T-helper 2 cell treated with Interferon-gamma antibody and Interleukin-4, amounts not matched to agents 100 ng/mL and 5 ng/mL, for 36 hours (primary cell): Measurements from ENCODE around the gene KLRK1. TPM values are rescaled to one million over a fixed set of nuclear protein-coding genes. Genes with fewer than 3 reads are reported as not detected.
"Not testable (repeated sequence)": the region's sequence is repeated elsewhere in the genome, so short reads cannot be mapped to it uniquely, and the experiment has no call there.

Experiments
- intact Hi-C: fragments of 100-400 bp; cut with micrococcal nuclease; formaldehyde crosslinking; loops from one replicate; pipeline ENCODE4 v1.15.1; 2023
- total RNA-seq: library from RNA; stranded (reverse); gene quantifications from 2 replicates; pipeline ENCODE4 v1.2.3, GENCODE V29; 2022

KLRK1 gene
- total RNA-seq, 1 donor from 2014 or later: 0.43 TPM

DNA sequence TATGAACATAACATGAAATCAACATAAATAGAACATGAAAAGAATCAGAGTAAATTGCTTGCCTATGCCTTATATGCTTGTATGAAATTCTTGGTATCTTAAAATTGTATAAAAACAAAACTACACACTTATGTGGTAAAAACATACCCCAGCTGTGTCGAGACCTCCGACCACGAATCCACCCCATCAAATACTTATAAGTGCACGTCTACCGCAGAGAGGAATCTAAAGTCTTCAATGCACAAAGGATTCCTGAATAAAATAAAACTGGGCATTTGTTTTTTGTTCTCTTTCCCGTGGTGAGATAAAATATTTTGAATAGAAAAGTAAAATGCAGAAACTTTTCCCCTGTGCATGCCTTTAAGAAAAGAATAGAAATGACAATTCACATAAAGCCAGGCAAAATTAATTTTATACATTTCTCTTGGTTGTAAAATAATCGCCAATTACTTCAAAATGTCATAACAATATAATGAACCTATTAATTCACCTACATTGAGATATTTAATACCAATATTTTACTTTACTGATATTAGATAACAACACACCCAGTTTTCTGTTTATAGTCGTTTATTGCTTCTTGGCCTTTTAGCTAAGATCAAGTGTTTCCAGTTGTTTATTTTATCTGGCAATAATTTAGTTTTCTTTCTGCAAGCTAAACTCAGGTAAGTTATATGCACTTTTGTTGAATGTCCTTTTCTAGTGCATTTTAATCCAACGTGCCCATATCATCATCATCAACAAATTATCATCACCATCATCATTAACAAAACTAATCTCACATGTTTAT is 1.0 kb downstream of the KLRK1 start:
- intact Hi-C loops: no loop called here

DNA sequence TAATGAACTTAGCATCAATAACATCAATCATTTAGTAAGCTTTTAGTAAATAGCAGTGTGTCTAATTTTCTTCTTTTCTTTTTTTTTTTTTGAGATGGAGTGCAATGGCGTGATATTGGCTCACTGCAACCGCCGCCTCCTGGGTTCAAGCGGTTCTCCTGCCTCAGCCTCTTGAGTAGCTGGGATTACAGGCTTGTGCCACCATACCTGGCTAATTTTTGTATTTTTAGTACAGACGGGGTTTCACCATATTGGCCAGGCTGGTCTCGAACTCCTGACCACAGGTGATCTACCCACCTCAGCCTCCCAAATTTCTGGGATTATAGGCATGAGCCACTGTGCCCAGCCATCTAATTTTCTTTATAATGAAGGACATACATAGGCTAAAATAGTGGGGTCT is 2.3 kb downstream of the KLRK1 start:
- intact Hi-C loops: not testable (repeated sequence)

DNA sequence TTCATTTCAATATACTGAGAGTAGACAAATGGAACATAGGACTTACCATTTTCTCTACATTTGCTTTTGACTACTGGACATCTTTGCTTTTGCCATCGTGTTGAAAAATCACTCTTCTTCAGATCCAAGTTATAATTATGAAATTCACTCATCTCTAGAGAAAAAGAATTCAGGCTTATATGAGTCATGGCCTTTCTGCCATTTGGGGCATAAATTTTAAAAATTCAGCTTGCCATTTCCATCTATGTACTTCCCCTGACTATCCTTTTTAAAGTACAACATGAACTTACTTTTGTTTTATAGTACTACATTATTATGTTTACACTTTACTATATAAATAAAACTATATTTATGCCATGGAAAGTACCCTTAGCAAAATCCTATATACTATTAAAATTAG is 3.0 kb downstream of the KLRK1 start:
- intact Hi-C loops: no loop called here

DNA sequence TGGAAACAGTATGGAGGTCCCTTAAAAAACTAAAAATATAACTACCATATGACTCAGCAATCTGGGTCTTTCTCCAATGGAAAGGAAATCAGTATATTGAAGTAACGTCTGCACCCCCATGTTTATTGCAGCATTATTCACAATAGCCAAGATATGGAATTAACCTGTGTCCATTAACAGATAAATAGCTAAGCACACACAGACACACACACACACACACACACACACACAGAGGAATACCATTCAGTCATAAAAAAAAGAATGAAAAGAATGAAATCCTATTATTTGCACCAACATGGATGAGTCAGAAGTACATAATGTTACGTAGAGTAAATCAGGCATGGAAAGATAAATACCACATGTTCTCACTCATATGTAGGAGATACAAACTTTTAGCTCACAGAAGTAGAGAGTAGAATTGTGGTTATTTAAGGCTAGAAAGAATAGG is 4.7 kb downstream of the KLRK1 start:
- intact Hi-C loops: no loop called here

DNA sequence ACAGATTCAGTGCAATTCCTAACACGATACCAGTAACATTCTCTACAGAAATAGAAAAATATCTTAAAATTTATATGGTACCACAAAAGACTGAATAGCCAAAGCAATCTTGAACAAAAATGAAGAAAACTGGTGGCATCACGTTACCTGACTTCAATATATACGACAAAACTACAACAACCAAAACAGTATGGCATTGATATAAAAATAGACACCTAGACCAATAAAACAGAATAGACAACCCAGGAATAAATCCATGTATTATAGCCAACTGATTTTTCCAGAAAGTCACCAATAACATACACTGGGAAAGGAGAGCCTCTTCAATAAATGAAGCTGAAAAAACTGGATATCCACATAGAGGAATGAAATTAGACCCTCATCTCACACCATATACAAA is 5.7 kb downstream of the KLRK1 start:
- intact Hi-C loops: no loop called here

DNA sequence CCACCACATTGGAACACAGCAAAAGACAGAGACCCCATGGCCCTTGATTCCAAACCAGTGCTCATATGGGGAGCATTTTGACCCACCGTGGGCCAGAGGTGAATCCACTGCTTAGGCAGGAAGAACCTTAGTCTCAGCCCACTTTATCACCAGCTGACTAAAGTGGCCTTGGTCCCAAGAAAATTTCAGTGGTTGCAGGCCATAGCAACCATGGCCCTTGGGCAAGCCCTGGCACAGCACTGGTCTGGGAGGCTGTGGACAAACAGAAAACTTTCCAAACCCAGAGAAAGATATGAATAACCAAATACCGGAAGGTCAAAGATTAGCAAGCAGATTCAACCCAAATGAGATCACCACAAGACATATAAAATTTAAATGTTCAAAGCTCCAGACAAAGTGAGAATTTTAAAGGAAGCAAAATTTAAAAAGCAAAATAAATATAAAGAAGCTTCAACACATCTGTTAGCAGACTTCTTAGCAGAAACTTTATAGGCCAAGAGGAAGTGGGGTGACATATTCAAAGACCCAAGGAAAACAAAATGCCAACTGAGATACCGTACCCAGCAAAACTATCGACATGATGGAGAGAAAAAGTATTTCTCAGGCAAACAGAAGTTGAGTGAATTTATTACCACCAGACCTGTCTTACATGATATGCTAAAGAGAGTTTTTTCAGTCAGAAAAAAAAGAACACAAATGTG is 7.8 kb downstream of the KLRK1 start:
- intact Hi-C loops: no loop called here

DNA sequence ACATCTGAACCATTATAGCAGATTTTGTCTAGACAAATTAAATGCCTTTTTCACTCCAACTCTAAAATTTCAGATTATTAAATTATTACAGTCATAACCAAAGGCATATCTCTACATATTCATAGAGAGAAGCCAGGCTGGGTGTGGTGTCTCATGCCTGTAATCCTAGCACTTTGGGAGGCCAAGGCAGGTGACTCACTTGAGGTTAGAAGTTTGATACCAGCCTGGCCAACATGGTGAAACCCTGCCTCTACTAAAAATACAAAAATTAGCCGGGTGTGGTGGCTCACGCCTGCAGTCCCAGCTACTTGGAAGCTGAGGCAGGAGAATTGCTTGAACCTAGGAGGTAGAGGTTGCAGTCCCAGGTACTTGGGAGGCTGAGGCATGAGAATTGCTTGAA is 11.1 kb downstream of the KLRK1 start:
- intact Hi-C loops: not testable (repeated sequence)

DNA sequence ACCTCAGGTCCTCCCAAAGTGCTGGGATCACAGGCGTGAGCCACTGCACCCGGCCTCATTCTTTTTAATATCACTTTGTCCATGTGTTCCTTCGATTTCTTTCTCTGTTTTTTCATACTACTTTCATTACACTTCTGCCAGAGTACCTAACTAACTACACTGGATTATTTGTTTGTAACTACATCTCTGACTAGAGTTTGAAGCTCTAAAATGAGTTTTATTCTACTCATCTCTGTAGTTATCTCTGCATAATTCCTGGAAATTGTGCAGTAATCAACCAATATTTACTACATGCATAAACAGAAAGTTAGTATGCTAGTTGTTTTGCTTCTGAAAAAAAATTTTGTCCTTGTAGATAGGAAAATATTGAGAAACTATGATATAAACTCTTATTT is 15.2 kb downstream of the KLRK1 start:
- intact Hi-C loops: no loop called here

DNA sequence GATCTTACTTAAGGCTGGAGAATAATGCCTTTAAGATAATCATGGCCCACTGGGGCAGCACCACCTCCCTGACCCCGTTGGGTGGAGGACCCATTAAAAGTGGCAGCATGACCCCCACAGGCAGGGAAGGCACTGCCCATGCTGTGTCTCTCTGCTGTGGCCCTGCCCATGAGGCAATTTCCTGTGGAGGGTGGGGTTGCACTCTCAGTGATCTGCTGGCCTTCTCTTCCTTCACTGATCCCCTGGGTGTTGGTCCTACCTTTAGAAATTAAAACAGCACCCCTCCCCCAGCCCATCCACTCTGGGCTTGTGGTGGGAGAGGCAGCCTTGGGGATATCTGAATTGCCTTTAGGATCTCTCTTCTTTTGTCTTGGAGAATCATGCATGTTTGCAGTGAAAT is 17.3 kb downstream of the KLRK1 start:
- intact Hi-C loops: no loop called here

DNA sequence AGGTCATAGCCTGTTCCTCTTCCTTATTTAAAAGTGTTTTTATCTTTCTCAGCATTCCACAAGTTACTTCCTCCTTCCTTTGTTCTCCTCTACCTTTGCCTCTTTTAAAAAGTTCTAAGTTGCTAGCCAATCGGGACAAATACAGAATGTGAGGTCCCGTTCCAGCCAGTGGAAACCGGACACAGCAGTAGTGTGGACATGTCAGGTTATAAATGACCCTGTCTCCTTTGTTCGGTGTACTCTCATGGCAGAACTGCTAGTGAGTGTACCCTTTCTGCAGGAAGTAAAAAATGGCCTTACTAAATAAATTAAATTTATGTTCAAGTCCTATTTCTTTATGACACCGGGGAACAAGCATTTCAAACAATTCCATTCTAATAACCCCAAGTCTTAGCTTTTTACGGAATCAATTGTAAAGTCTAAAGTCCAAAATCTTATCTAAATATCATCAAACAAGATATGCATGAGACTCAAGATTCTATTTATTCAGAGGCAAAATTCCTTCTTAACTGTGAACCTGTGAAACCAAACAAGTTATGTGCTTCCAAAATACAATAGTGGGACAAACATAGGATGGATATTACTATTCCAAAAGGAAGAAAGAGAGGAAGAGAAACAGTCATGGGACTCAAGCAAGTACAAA is 17.8 kb downstream of the KLRK1 start:
- intact Hi-C loops: not testable (repeated sequence)

DNA sequence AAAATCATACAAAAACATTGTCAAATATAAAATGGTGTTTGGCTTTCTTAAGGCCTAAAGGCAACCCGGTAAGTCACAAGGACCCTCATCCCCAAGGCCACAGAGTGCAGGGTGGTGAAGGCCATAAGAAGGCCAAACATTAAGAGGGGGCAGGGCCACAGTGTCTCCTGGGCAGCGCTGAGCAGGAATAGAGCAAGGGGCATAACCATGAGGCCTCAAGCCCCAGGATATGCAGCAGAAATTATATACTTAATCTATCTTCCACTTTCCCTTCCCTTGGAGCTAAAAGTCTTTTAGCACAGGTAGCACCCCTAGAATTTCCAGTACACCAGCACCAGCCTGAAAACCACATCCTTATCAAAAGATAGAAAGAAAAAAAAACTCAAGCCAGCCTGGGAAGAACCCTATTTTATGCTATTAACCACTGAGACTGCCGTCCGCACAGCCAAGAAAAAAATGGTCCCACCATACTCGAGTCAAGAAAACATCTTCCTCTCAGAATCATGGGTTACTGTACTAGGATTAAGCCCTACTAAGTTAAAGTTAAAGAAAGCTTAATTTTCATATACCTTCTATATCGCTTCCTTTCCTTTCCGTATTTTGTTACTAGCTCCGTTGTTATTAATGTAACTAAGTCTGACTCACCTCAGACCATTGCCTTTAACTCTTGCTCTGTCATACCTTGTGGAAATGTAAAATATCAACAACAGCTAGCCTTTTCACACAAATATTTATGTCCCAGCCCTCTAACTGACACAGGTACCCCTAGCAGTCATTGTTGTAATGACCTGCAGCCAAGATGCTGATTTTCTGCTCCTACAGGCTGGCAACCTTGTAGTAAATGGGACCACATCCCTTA is 20.1 kb downstream of the KLRK1 start:
- intact Hi-C loops: loop anchor here (5.0 kb wide), 1 partner anchor 243 kb away; the partner anchor contains the start of gene MAGOHB

DNA sequence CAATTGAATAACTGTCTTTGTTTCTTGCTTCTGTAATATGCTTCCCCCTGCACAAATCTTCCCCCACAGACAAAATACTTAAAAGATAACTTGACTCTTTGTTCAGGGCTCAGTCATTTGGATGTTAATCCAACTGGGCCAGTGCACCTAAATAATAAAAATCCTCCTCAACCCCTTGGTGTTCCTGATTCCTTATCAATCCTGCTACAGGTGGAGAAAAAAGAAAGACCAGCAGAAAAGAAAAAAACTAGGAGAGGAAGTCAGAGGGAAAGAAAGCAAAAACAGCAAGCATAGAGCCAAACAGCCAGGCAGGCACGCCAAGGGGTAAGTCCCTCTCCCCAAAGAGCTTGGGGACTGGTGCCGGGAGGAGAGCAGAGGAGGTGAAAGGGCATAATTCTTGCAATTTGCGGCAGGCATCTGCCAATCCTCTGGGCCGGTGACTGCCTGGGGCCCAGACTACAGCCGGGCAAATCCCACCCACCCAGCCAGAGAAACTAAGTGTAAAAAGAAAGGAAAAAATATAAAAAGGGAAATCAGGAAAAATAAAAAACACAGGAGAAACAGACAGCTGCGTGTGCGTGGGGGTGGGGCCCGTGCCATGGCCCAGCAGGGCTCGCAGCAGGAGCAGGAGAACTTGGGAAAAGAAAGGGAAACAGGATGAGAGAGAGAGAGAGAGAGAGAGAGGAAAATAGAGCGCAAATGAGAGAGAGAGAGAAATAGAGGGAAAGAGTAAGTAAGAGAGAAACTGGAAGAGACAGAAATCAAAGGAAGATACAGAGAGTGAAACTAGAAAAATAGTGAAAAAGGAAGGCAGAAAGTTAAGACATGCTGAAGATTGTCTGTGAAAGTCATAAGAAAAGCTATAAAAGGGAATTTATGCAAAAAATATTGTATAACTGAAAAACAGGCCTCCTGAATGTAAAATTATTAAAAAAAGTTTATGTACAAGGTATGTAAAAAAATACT is 21.4 kb downstream of the KLRK1 start:
- intact Hi-C loops: loop anchor here (5.0 kb wide), 1 partner anchor 244 kb away; the partner anchor contains the start of gene MAGOHB

DNA sequence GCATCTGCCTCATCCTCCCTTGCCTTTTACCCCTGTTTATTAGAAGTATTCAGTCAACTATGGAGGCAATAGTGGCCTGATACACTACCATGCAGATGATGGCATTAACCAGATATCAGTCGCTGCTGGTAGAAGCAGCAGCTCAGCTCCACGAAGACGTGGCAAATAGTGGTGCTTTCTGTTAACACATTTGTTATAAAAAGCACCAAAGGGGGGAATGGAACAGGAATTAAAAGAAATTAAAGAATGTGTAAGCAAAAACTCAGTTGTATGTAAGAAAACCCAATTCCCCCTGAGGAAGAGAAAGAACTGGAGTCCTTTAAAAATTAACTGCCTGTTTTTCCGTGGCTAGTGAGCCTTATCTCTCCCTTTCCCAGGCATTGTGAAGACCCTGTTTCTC is 22.1 kb downstream of the KLRK1 start:
- intact Hi-C loops: loop anchor here (5.0 kb wide), 1 partner anchor 245 kb away; the partner anchor contains the start of gene MAGOHB

DNA sequence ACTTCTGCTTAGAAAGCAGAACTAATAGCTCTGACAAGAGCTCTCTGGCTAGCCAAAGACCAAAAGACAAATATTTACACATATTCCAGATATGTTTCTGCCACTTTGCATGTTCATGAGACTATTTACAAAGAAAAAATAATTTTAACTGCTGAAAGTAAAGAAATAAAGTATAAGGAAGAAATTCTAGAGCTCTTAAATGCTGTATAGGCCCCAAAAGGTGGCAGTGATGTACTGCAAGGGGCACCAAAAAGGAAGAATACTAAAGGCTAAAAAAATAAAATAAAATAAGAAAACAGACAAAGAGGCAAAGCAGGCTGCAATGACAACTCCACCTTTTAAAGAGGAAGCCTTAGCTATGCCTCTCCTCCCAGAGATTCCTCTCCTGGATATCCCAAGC is 23.0 kb downstream of the KLRK1 start:
- intact Hi-C loops: loop anchor here (5.0 kb wide), 1 partner anchor 245 kb away; the partner anchor contains the start of gene MAGOHB

DNA sequence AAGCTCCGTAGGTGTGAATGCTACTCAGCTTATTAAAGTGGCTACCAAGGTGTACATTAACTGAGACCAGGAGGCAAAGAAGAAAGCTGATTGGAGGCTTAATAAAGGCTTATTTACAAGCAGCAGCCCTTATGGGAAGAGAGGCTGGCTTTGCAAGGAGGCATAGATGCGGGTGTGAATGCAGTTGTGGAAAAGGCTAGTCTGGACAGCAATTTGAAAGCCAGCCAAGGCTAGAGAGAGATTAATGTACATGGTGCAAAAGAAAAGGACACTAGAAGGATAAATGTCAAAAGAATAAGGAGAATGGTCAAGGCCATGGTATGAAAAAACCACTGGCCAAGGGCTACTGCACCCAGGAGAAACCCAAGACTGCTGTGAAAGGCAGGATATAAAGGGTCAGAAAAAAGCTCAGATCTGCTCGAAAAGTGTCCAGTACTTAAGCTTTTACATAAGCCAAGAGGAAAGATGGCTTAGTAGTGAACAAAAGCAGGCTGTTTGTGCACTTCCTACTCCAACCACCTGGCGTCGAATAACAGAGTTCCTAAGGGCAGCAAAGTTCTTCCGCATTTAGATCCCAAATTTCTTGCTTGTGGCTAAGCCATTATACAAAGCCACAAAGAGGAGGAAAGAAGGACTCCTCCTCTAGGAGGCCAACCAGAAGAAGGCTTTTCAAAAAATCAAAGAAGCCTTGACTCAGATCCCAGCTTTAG is 24.0 kb downstream of the KLRK1 start:
- intact Hi-C loops: loop anchor here (5.0 kb wide), 1 partner anchor 246 kb away; the partner anchor contains the start of gene MAGOHB

DNA sequence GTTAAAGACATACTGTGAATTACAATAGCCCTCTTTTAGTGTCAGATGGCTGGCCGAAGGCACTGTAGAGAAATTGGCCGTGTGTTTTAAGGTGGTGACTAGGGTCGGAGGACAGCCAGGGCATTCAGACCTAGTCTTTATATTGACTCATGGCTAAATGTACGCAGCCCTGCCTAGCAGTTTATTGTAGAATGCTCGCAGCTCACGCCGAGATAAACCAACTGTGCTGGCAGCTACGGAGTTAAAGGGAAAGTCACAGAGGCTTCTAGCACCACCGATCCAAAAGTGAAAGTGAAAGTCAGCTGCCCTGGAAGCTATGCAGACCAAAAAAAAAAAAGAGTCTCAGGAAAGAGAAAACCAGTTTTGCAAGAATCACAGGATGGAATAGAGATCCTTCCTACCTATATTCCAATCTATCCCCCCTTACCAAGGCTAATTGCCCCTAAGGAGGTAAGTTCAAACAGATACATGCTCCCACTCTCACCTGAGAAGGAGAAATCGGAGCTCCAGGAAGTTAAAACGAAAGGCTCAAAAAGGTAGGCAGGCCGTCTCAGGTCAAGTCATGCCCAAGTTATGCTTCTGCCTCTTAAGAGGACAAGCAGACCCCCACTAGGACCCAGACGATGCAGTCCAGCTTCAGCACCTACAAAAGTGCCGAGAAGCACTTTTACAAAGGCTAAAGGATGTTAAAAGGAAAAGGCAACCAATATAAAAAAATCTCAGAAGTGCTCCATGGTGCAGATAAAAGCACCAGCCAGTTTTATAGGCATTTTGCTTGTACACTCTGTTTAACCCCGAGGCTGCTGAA is 24.8 kb downstream of the KLRK1 start:
- intact Hi-C loops: loop anchor here (5.0 kb wide), 2 partner anchors 153 to 247 kb away; partner anchors contain the start of genes GABARAPL1 and MAGOHB

DNA sequence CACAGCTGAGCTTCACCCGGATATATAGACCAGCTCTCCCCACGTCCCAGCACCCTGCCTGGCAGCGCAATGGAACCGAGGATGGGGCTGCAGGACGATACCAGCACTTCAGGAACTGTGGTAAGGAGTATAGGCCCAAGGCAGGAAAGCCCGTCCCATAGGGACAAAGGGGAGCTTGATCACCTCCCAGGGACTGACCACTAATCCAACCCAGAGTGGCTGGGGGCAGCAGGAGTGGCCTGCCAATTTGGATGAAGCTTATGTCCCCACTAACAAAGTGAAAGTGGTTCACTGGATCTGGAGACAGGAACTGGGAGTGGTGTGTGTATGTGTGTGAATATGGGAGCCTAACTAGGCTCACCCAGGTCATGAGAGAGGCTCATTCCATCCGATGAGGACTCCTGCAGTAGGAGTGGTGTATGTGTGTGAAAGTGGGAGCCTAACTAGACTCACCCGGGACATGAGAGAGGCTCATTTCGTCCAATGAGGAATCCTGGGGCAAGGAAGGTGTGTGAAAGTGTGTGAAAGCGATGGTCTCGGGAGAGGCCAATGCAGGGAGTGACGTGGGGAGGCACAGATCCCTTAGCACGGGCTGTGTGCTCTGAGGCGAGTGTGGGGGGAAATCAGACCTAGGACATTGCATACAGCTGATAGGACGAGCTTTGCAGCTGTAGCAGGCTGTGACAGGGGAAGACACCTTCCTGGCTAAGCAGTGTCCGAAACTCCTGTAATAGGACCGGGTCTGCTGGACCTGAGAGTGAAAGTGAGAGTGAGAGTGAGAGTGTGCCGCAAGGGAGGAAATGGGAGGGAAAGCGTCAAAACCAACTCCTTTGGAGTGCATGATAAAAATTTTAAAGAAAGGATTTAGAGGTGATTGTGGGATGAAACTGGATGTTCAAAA is 25.7 kb downstream of the KLRK1 start:
- intact Hi-C loops: loop anchor here (5.0 kb wide), 1 partner anchor 152 kb away; the partner anchor contains the start of gene GABARAPL1
